Kidney epithelial cell (primary cell): ENCODE data around the gene SKP2. TPM values are rescaled to one million over a fixed set of nuclear protein-coding genes. Genes with fewer than 3 reads are reported as not detected.

Source experiments
- DNase-seq: peaks from one replicate; pipeline ENCODE4 v3.0.0-alpha.2; 2010; ENCODE audit warnings: low read depth
- H3K27me3 ChIP-seq: 2 replicates; pipeline ENCODE4 v1.6.0; 2011; ENCODE audit warnings: low read length; ENCODE audit not compliant: control insufficient read depth, insufficient read depth
- H3K36me3 ChIP-seq: 2 replicates; pipeline ENCODE4 v1.5.1; 2011; ENCODE audit warnings: low read length; ENCODE audit not compliant: control insufficient read depth, insufficient read depth
- H3K4me3 ChIP-seq: 2 replicates; pipeline ENCODE4 v1.5.1; 2011; ENCODE audit warnings: low read depth, mild to moderate bottlenecking, control low read depth, low read length
- total RNA-seq: library from RNA; depleted of rRNA; stranded (reverse); fragments of >200 nt; gene quantifications from 2 replicates; pipeline ENCODE4 v1.2.3, GENCODE V29; 2015
- TF ChIP-seq, protein P1 (sequence below): IDR thresholded peaks from 2 replicates; pipeline ENCODE4 v1.5.1; 2011; ENCODE audit warnings: mild to moderate bottlenecking, moderate library complexity, low read length, control low read depth, inconsistent platforms; ENCODE audit not compliant: insufficient read depth, poor library complexity, severe bottlenecking

SKP2 gene
- total RNA-seq, 1 donor from 2014 or later, result 9.9 TPM

DNA sequence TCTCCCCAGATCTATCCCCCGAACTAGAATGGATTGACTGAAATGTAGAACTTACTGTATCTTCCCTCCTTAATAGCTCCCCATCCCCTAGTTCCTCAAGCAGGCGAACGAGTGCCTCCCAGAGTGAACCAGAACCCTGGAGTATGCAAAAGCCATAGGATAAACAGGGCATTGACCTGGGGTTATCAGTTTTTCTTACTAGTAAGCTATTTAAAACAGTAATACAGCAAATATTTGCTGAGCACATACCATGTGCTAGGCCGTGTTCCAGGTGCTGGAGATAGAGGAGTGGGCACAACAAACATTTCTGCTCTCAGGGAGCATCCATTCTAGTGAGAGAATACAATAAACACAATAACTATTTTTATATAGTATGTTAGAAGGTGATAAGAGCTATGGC, 1.8 kb downstream of the SKP2 start:
- H3K36me3 ChIP-seq, result no peaks in the 10 kb centered on the region
- TF ChIP-seq, protein P1, sequence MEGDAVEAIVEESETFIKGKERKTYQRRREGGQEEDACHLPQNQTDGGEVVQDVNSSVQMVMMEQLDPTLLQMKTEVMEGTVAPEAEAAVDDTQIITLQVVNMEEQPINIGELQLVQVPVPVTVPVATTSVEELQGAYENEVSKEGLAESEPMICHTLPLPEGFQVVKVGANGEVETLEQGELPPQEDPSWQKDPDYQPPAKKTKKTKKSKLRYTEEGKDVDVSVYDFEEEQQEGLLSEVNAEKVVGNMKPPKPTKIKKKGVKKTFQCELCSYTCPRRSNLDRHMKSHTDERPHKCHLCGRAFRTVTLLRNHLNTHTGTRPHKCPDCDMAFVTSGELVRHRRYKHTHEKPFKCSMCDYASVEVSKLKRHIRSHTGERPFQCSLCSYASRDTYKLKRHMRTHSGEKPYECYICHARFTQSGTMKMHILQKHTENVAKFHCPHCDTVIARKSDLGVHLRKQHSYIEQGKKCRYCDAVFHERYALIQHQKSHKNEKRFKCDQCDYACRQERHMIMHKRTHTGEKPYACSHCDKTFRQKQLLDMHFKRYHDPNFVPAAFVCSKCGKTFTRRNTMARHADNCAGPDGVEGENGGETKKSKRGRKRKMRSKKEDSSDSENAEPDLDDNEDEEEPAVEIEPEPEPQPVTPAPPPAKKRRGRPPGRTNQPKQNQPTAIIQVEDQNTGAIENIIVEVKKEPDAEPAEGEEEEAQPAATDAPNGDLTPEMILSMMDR, result no peak
- no peak for DNase-seq
- no peaks in the 10 kb centered on the region for H3K27me3 ChIP-seq
- H3K4me3 ChIP-seq, result no peak overlapping the region

DNA sequence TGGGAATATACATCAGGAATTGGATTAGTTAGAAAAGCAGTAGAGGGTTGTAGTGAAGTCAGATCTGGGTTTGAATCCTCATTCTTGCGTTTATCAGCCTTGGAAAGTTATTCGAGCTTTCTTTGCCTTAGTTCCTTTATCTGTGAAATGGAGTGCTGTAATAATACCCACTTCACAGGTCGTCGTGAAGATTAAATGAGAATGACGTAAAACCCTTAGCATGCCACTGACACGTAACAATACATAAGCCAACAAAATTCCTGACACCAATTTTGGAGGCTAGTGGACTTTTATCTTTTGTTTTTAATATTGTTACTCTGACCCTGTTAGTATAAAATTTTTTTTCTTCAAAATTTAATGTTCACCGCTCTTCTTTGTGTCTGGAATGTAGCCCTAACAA, 3.4 kb downstream of the SKP2 start:
- H3K36me3 ChIP-seq, result no peaks in the 10 kb centered on the region
- no peak for DNase-seq
- TF ChIP-seq, protein P1, result no peak
- H3K27me3 ChIP-seq, result no peaks in the 10 kb centered on the region
- H3K4me3 ChIP-seq, result no peak overlapping the region

DNA sequence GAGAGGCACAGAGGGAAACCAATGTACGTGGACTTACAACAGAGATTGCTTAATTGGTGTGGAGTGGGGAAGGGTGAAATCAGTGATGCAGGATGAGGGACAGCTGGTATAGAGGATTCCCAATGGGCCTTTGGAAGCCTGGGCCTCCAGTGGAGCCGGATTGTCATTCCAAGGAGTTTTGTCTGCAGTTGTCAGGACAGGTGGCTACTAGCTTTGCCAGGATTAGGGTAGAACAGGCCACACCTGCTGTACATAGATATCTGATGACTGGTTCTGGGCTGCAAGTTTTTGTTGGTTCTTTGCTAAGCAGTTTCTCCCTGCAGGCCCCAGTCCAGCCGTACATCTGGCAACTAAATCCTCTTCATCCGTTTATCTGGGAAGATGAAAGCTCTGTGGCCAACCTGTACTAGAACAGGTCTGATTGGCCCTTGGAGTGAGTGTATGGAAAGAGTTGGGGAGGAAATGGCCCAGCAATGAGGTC, 4.2 kb downstream of the SKP2 start:
- Histone ChIP-seq H3K36me3 (no peaks in the 10 kb centered on the region), H3K4me3 (no peak overlapping the region), H3K27me3 (no peaks in the 10 kb centered on the region)
- TF ChIP-seq, protein P1, result no peak
- DNase-seq, result no peak

DNA sequence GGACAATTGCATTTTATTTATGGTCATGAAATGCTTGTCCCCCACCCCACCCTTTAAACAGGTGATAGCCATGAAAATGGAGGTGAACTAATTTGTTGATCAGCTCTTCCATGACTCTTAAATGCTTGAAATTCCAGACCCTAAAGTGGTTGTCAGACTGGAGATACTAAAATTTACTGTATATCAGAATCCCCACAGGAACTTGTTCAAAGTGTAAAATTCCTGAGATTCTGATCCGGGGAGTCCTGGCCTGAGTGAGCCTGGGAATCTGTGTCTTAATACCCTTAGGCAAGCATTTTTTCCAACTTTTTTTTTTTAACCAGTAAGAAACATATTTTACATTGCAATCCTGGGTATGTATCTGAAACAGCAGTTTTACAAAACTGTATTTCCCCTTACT, 4.7 kb downstream of the SKP2 start:
- no peak for DNase-seq
- TF ChIP-seq, protein P1, result no peak
- H3K36me3 ChIP-seq, result no peaks in the 10 kb centered on the region
- no peak overlapping the region for H3K4me3 ChIP-seq
- H3K27me3 ChIP-seq, result no peaks in the 10 kb centered on the region

DNA sequence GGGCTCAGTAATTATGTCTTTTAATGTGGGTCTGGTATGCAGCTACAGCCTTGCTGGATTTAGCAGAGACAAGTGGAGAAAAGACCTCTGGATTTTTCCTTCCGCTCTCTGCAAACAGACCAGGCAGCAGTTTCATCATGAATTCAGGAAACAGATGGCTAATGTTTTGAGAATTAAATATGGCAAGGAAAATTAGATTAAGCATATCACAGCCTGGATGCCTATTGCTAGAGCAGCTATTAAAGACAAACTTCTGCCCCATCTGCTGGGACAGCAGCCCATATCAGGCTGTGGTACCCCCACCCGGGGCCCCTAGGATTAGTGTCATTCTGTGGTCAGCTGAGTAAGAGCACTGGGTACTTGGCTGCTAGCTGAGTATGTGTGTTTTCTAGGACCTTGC, 6.2 kb downstream of the SKP2 start:
- TF ChIP-seq, protein P1, result no peak
- DNase-seq, result no peak
- no peak overlapping the region for H3K4me3 ChIP-seq
- H3K36me3 ChIP-seq, result no peaks in the 10 kb centered on the region
- no peaks in the 10 kb centered on the region for H3K27me3 ChIP-seq

DNA sequence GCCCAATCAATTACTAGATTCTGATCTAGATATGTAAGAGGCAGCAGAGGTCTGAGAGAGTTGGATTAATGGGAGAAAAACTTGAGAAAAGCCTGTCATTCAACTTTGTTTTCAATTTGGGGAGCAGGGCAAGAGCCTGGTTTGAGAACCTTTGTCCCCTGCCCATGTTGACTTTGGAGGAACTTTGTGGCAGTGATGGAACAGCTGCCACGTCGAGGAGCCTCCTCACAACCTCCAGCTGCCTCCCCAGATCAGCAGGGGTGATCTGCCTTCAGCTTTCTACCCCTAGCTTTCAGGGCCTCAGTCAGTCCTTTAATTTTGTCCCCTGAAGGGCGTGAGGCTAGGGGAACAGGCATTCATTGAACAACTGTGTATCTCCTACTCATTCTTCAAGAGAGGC, 8.7 kb downstream of the SKP2 start:
- Histone ChIP-seq H3K27me3 (no peaks in the 10 kb centered on the region), H3K36me3 (no peaks in the 10 kb centered on the region), H3K4me3 (no peak overlapping the region)
- TF ChIP-seq, protein P1, result no peak
- no peak for DNase-seq
